Smooth muscle cell of the pulmonary artery (primary cell): Measurements from ENCODE around the gene LY6G5C. TPM values are rescaled to one million over a fixed set of nuclear protein-coding genes. Genes with fewer than 3 reads are reported as not detected.

Experiments
- total RNA-seq: library from RNA; depleted of rRNA; stranded (reverse); fragments of >200 nt; gene quantifications from 2 replicates; pipeline ENCODE4 v1.2.3, GENCODE V29; 2014

The LY6G5C gene
- 0.26 and 0.85 TPM in 2 replicates for total RNA-seq

GRCh38 chr6:31680226-31681134 lies at the start of gene LY6G5C:
LY6G5C (minus strand) TSS chr6:31681067; CDS start chr6:31680373, 694 bp downstream.

GRCh38 chr6:31728767-31729514 lies 48.1 kb upstream of the LY6G5C start, which contains the start of gene DDAH2:
DDAH2 (minus strand) TSS chr6:31729299; CDS start chr6:31729161, 138 bp downstream.

GRCh38 chr6:31723245-31723979 lies 42.5 kb upstream of the LY6G5C start, which contains the start of gene MPIG6B:
MPIG6B (plus strand) TSS chr6:31723373; CDS start chr6:31723384, 11 bp downstream.

GRCh38 chr6:31721351-31722020 lies 40.6 kb upstream of the LY6G5C start, which contains the start of gene LY6G6C:
LY6G6C (minus strand) TSS chr6:31721746; CDS start chr6:31721679, 67 bp downstream.

GRCh38 chr6:31715022-31715958 lies 34.4 kb upstream of the LY6G5C start, which contains the start of gene LY6G6D:
LY6G6D (plus strand) TSS chr6:31715348; CDS start chr6:31715356, 8 bp downstream.

GRCh38 chr6:31706599-31706998 lies 25.7 kb upstream of the LY6G5C start, which contains the start of gene LY6G6F:
LY6G6F (plus strand) TSS chr6:31706866; CDS start chr6:31706907, 41 bp downstream.

GRCh38 chr6:31702819-31703716 lies 22.2 kb upstream of the LY6G5C start, which contains the start of gene ABHD16A:
ABHD16A (minus strand) TSS chr6:31703324; CDS start chr6:31703281, 43 bp downstream.

GRCh38 chr6:31669676-31670075 lies 11.2 kb downstream of the LY6G5C start, which contains the start of gene LY6G5B:
LY6G5B (plus strand) TSS chr6:31669976; CDS start chr6:31670951, 975 bp downstream.

GRCh38 chr6:31665501-31666336 lies 15.1 kb downstream of the LY6G5C start, which contains the start of gene CSNK2B:
CSNK2B (plus strand) TSS chr6:31666080; CDS start chr6:31666832, 752 bp downstream.

GRCh38 chr6:31664790-31665500 lies 15.9 kb downstream of the LY6G5C start, which contains the start of gene GPANK1:
GPANK1 (minus strand) TSS chr6:31664997; CDS start chr6:31664478, 519 bp downstream.

GRCh38 chr6:31660381-31661261 lies 20.2 kb downstream of the LY6G5C start, which contains the start of gene C6orf47:
C6orf47 (minus strand) TSS chr6:31660778; CDS start chr6:31659947, 831 bp downstream.

GRCh38 chr6:31655349-31656237 lies 25.3 kb downstream of the LY6G5C start, which contains the start of gene APOM:
APOM (plus strand) TSS chr6:31655894; CDS start chr6:31655967, 73 bp downstream.

